GM19035 (cell line): ENCODE results near the gene RBM47.
"Not testable (repeated sequence)": the region's sequence is repeated elsewhere in the genome, so short reads cannot be mapped to it uniquely, and the experiment has no call there.

Source experiments
- ATAC-seq: cut with Tn5 transposase; IDR thresholded peaks from one replicate; pipeline ENCODE4 v1.9.1; 2021; ENCODE audit not compliant: unreplicated experiment

RBM47 gene

GRCh38 chr4:40564815-40565483, 64.7 kb downstream of the RBM47 start:
- ATAC-seq: no peak

DNA sequence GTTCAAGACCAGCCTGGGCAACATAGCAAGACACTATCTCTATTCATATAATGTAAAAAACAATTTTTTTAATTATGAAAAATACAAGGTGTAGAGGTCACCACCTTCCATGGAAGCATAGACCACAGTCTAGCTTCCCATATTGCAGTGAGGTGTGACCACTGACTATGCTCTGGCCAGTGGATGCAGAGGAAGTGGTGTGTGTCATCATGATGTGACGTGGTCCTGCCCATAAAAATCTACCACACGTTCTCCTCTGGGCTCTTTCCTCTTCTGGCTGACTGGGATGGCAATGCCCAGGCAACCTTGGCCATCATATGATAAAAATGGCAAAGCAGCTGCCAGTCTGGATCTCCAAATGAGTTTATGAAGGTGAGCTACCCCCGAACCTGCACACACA, 65.7 kb downstream of the RBM47 start:
- ATAC-seq: no peak

DNA sequence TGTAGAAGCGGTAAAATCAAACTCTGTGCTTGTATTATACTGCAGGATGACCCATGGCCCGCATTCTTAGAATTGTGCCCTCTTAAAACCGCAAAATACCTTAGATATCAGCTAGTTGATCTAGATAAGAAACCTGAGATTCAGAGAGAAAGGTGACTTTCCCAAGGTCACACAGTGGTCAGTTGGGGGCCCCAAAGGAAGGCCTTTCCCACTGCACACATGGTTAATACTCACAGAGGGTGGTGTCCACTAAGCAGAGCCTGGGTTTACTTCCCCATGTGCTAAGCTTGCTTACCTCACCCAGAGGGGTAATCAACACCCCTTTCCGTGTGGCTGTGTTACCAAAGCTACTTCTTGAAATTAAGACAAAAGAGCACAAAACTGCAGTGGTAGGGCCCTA, 66.3 kb downstream of the RBM47 start:
- ATAC-seq: no peak

GRCh38 chr4:40562681-40563080, 67.0 kb downstream of the RBM47 start:
- no peak for ATAC-seq

- ATAC-seq: no peak
Measured at GRCh38 chr4:40562208-40562607, 67.5 kb downstream of the RBM47 start.

GRCh38 chr4:40561543-40562177, 68.0 kb downstream of the RBM47 start:
- not testable (repeated sequence) for ATAC-seq

GRCh38 chr4:40559585-40560465, 69.8 kb downstream of the RBM47 start:
- peak; percentile 77 for ATAC-seq

DNA sequence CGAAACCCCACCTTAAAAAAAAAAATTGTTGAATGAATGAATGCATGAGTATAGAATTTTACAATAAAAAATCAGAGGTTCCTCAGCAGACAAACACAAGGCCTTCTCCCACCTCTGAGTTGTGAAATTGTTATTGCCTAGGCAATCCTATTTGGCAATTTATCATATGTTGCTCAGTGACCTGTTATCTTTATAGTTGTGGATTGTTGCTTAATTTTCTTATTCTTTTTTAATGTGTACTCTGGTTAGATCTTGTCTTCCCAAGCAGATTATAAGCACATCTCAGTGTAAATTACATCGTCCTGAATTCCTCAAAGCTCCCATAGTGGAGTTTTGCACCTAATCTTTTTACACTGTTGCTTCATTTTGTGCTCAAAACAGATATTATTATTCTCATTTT, 71.9 kb downstream of the RBM47 start:
- ATAC-seq: no peak

DNA sequence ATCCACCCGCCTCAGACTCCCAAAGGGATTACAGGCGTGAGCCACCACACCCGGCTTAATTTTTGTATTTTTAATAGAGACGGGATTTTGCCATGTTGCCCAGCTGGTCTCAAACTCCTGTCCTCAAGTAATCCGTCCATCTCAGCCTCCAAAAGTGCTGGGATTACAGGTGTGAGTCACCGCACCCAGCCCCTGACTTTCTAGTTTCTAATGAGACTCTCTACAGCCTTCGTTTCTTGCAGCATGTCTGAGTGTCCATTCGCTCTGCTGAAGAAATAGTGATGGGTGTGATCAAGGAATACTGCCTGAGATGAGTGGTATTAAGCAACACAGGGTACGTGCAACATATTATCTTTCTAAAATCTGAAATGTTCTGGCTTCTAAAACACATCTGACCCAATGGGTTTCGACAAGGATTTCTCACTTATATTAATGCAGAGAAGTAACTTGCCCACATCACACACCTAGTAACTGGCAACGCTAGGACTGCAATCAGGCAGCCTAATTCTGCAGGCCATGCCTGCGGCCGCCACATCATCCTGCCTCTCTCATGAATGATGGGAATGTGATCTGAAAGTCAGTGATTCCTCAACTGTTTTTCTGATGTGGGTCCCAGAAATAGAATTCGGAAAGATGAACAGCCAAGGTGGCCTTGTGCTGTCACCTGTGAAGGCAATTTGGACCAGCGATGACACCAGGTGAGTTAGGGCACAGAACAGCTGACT, 74.3 kb downstream of the RBM47 start:
- ATAC-seq: no peak

- ATAC-seq: not testable (repeated sequence)
Measured at GRCh38 chr4:40554641-40555040, 75.0 kb downstream of the RBM47 start.

GRCh38 chr4:40553995-40554394, 75.7 kb downstream of the RBM47 start:
- no peak for ATAC-seq

DNA sequence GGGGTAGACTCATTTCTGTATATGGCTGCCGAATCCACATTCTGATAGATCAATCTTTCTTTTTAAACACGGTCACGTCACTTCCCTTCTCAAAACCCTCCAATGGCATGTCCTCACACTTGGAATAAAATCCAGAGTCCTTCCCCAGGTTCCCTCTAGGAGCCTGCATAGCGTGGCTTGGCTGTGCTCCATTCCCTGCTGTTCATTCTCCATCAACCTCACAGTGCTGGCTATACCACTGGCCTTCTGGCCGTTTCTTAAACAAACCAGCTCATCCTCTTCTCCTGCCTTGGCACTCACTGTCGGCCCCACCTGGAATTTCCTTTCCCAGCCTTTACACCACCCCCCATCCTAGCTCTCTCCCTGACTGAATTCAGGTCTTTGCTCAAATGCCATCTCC, 77.1 kb downstream of the RBM47 start:
- no peak for ATAC-seq

DNA sequence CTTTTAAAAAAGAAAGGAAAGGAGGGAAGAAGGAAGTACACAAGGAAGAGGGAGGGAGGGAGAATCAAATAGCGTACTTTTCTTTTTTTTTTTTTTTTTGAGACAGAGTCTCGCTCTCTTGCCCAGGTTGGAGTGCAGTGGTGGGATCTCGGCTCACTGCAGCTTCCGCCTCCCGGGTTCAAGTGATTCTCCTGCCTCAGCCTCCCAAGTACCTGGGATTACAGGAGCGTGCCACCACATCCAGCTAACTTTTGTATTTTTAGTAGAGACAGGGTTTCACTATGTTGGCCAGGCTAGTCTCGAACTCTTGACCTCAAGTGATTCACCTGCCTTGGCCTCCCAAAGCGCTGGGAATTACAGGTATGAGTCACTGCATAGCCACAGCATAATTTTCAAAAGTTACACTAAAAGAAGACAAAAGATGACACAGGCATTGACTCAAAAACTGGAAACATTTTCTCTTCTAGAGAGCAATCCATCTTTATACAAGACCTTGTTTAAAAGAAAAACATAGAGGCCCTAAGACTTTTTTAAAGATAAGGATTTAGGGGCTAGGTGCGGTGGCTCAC, 78.0 kb downstream of the RBM47 start:
- not testable (repeated sequence) for ATAC-seq

GRCh38 chr4:40550948-40551462, 78.7 kb downstream of the RBM47 start:
- peak; percentile 71 for ATAC-seq

DNA sequence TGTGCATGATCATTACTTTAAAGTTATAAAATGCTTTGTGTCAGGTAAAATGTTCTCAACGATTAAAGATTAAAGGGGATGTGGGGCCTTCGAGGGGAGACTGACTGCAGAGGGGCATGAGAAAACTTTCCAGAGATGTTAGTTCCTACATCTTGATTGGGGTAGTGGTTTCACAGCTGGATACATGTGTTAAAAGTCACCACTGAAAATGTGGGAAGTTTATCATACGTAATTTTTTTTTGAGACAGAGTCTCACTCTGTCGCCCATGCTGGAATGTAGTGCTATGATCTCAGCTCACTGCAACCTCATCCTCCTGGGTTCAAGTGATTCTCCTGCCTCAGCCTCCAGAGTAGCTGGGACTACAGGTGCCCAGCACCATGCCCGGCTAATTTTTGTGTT, 79.5 kb downstream of the RBM47 start:
- no peak for ATAC-seq

- no peak for ATAC-seq
Measured at GRCh38 chr4:40548256-40548655, 81.4 kb downstream of the RBM47 start.

DNA sequence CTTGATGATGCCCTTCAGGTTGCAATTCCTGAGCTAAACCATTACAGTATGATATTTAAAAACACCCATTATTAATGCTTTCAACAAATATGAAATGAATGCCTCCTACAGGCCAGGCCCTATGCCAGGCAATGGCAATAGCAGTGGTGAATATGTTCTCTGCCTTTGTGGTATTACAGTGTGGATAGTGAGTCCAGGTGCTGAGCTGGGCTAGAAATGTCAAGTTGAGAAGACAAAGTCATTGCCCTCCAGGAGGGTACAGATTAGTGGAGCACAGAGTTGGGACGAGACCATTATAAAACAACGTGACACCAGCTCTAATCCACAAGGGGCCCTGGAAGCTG, 81.9 kb downstream of the RBM47 start:
- ATAC-seq: no peak

DNA sequence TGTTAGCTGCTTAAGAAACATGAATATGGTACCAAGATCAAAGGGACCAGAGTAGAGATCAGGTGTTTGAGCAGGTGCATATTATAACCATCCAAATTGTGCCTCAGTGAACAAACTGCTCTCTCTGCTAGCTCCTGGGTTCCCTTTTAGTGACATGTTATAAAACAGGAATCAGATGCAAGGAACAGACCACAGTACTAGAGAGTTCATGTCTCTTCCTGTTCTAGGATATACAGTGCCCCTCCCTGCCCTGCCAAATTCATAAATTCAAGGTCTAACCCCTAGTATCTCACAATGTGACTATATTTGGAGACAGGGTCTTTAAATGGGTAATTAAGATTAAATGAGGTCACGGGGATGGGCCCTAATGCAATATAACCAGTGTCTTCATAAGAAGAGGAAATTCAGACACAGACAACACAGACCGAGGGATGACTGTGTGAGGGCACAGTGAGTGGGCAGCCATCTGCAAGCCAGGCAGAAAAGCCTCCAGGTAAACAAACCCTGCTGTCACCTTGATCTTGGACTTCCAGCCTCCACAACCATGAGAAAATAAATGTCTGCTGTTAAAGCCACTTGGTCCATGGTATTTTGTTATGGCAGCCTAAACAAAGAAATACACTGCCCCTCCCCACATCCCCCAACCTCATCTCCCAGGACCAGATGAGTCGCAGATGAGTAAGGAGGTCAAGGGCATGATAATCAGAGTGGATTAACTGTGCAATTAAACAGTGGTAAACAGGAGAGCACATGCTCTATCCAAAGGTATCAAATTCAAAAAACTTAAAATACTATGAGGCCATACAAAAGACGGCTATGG, 82.5 kb downstream of the RBM47 start:
- no peak for ATAC-seq

GRCh38 chr4:40546506-40546905, 83.2 kb downstream of the RBM47 start:
- ATAC-seq: no peak

DNA sequence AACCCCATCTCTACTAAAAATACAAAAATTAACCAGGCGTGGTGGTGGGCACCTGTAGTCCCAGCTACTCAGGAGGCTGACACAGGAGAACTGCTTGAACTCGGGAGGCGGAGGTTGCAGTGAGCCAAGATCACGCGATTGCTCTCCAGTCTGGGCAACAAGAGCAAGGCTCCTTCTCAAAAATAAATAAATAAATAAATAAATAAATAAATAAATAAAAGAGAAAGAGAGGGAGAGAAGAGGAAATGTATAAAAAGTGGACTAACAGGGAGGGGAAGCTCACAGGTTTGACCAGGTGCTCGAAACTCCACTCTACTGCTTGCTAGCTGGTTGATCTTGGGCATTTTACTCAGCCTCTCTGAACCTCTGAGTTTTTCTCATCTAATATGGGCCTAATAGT, 84.2 kb downstream of the RBM47 start:
- not testable (repeated sequence) for ATAC-seq
